DND-41 (cell line): ENCODE results near the gene CDH12.

Experiments
- EZH2 ChIP-seq: IDR thresholded peaks from 3 replicates; pipeline ENCODE4 v1.6.1; 2012; ENCODE audit warnings: borderline replicate concordance, low read depth, mild to moderate bottlenecking, moderate library complexity, low read length, inconsistent platforms; ENCODE audit not compliant: severe bottlenecking
- TF ChIP-seq, protein P1 (sequence below): IDR thresholded peaks from 2 replicates; pipeline ENCODE4 v1.5.1; 2012; ENCODE audit warnings: borderline replicate concordance, low read length, moderate library complexity, mild to moderate bottlenecking; ENCODE audit not compliant: poor library complexity, severe bottlenecking; ENCODE audit errors: extremely low read depth

GRCh38 chr5:21862986-21863385, 990.2 kb downstream of the CDH12 start:
- TF ChIP-seq, protein P1, sequence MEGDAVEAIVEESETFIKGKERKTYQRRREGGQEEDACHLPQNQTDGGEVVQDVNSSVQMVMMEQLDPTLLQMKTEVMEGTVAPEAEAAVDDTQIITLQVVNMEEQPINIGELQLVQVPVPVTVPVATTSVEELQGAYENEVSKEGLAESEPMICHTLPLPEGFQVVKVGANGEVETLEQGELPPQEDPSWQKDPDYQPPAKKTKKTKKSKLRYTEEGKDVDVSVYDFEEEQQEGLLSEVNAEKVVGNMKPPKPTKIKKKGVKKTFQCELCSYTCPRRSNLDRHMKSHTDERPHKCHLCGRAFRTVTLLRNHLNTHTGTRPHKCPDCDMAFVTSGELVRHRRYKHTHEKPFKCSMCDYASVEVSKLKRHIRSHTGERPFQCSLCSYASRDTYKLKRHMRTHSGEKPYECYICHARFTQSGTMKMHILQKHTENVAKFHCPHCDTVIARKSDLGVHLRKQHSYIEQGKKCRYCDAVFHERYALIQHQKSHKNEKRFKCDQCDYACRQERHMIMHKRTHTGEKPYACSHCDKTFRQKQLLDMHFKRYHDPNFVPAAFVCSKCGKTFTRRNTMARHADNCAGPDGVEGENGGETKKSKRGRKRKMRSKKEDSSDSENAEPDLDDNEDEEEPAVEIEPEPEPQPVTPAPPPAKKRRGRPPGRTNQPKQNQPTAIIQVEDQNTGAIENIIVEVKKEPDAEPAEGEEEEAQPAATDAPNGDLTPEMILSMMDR, result no peak
- no peak for TF ChIP-seq EZH2
